Measurements from ENCODE around the gene KDM7A.
"Not testable (repeated sequence)": the region's sequence is repeated elsewhere in the genome, so short reads cannot be mapped to it uniquely, and the experiment has no call there.

Gene KDM7A

GRCh38 chr7:140201393-140201792 lies 24.6 kb upstream of the KDM7A start:
- DNase-seq, result no peak

GRCh38 chr7:140200061-140200989 lies 23.5 kb upstream of the KDM7A start:
- no peak for DNase-seq

- no peak for DNase-seq
Measured at GRCh38 chr7:140197938-140198337, 21.2 kb upstream of the KDM7A start.

- DNase-seq, result no peak
Measured at GRCh38 chr7:140197218-140197890, 20.6 kb upstream of the KDM7A start.

- no peak for DNase-seq
Measured at GRCh38 chr7:140196361-140197217, 19.8 kb upstream of the KDM7A start.

GRCh38 chr7:140195859-140196258 lies 19.1 kb upstream of the KDM7A start:
- no peak for DNase-seq

DNA sequence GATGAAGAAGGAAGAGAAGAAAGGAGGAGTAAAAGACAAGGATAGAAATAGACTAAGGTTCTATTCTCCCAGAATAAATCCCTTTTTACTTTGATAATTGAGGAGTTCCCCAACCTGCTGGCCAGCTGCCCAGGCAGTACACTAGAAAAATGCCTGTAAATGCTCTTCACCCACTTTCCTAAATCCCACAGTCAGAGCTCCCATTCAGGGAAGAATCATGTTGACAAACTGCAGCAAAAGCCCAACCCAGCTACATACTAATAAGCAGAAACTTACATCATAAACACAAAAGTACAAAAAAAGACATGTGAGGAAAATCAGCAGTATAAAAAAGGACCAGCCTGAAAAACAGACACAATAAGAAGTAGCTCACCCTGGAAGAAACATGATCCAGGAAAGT lies 15.8 kb upstream of the KDM7A start:
- DNase-seq, result no peak

DNA sequence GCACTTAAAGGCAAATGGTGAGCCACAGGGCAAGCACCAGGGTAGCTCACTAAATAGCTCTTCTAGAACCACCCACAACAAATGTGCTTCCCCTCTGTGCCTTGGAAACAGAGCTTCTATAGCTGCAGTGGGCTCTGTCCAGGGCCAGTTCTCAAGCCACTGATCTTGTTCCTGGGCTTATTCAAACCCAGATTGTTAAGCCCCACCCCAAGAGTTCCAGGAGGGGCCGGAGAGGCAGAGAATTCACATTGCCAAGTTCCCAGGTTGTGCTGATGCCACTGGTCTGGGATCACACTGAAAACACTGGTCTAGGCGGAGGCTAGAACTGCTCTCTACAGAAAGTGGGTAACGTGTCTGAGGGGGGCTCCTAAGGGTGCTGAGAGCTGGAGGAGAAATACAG lies 15.4 kb upstream of the KDM7A start:
- no peak for DNase-seq

- DNase-seq, result no peak
Measured at GRCh38 chr7:140190588-140190987, 13.8 kb upstream of the KDM7A start.

- no peak for DNase-seq
Measured at GRCh38 chr7:140189917-140190316, 13.1 kb upstream of the KDM7A start.

GRCh38 chr7:140182917-140183316 lies 6.1 kb upstream of the KDM7A start:
- DNase-seq, result no peak

DNA sequence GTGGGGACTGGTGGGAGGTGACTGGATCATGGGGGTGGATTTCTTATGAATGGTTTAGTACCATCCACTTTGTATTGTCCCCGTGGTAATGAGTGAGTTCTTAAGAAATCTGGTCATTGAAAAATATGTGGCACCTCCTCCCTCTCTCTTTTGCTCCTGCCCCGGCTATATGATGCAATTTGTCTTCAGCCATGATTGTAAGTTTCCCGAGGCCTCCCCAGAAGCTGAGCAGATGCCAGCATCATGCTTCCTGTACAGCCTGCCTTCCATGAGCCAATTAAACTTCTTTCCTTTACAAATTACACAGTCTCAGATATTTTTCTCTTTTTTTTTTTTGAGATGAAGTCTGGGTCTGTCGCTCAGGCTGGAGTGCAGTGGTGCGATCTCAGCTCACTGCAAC lies 2.6 kb upstream of the KDM7A start:
- no peak for DNase-seq

DNA sequence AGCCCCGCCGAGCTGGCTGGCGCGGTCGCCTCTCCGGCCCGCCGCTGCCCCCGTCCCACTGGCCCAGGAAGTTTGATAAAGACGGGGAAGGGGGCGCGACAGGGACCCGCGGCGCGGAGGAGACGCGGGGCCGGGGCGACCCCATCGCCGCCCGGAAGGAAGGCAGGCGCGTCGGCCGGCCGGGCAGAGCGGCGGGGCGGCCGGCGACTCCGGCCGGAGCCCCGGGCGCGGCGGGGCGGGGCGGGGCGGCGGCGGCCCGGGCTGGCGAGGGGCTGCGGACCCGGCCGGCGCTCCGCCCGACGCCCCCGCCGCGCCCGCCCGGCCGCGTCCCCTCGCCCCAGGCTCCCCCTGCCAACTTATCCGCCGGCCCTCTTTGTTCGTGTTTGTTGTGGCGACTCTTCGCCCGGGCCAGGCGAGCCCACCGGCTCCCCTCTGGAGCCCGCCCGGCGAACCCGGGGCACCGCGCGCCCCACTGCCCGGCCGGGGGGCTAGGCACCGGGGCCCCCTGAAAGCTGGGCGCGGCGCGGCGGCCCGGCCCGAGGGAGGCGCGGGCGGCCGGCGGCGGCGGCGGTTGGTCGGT lies 571 bp downstream of the KDM7A start:
- peak; percentile 8 for DNase-seq

GRCh38 chr7:140175221-140176121 lies 1.3 kb downstream of the KDM7A start:
- peak; percentile 83 for DNase-seq

GRCh38 chr7:140174217-140174616 lies 2.6 kb downstream of the KDM7A start:
- no peak for DNase-seq

DNA sequence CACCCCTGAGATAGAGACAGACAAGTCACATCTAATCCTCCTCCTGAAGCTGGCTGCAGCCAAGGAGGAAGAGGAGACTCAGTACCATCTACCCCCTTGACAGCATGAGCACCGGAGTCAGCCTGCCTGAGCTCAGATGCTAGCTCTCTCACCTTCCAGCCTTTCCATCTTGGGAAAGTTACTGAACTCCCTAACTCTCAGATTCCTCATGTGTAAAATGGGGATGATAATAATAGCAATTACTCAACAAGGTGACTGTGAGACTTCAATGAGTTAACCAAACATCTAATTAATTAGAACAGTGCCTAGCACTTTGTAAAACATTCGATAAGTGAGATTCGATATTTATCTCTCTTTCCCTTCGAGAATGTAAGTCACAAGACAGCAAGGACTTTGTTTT lies 6.4 kb downstream of the KDM7A start:
- no peak for DNase-seq

DNA sequence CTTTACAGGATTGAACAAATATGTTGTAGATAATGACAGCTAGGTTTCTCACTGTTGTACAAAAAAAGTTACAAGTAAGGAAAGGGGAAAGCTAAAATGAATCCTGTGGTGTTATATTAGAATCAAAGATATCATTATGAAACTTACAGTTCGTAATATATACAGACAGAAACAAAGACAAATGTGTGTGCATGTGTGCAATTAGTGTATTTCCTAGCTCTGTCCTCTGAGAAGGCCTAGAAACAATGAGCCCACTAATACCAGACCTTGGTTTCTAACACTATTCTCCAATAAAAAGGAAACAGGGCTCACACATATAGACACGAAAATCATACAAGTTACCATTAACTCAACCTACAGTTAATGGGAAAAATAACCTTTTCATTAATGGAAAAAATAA lies 8.0 kb downstream of the KDM7A start:
- no peak for DNase-seq

- DNase-seq, result no peak
Measured at GRCh38 chr7:140165422-140165821, 11.4 kb downstream of the KDM7A start.

- DNase-seq, result not testable (repeated sequence)
Measured at GRCh38 chr7:140162081-140162480, 14.7 kb downstream of the KDM7A start.

DNA sequence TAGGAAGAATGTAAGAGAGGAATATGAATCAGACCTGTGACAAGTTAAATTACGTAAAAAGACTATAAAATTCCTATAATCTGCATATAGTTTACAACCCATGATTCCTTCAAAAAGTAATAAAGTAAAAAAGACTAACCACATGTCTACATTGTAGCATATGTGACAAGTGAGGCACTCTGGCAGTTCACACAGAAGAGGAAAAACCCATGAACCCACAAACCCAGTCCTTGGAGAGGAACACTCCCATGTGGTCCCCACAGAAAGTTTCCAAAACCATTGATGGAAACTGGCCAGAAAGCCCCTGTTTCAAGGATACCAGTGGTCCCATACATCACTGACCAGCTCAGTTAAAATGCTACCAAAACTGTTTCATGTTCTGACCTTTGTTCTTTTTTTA lies 15.7 kb downstream of the KDM7A start:
- DNase-seq, result no peak

GRCh38 chr7:140160308-140160707 lies 16.5 kb downstream of the KDM7A start:
- no peak for DNase-seq

DNA sequence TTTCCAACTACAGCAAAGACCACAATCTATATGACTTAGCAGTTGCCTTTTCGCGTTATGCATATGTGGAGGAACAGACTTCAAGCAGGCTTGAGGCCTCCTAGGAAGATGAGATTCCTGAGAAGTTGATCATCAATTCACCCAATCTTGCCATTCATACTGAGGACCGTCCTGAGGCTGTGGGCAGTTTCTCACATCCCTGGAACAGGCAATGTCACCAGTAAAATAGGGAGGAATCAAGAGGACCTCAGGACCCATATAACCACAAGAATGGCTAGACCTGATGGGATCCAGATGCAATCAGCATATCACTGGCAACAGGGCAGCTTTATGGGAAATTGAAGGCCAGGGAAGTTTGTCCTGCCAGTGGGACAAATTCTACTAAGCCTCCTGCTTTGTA lies 17.3 kb downstream of the KDM7A start:
- no peak for DNase-seq
